DOHH2 (cell line): ENCODE results near the gene RPS29.
A peak's percentile ranks its signal among the peaks of the same experiment; 100 is the strongest.
"Not testable (repeated sequence)": the region's sequence is repeated elsewhere in the genome, so short reads cannot be mapped to it uniquely, and the experiment has no call there.

Source experiments
- H3F3A ChIP-seq: fragments of 200-600 bp; sonication (generic), shearing (Covaris generic); 2 replicates; pipeline ENCODE4 v1.6.0; 2016; ENCODE audit warnings: antibody characterized with exemption, mild to moderate bottlenecking; ENCODE audit not compliant: control insufficient read depth, insufficient read depth
- H3K27ac ChIP-seq: fragments of 200-600 bp; sonication (generic); 2 replicates; pipeline ENCODE4 v1.5.1; 2014; ENCODE audit warnings: low read depth, mild to moderate bottlenecking, low read length, moderate library complexity
- H3K27me3 ChIP-seq: fragments of 200-600 bp; sonication (generic); 2 replicates; pipeline ENCODE4 v1.6.1; 2014; ENCODE audit warnings: mild to moderate bottlenecking, low read length, mixed read lengths; ENCODE audit not compliant: control insufficient read depth
- H3K36me3 ChIP-seq: fragments of 200-600 bp; sonication (generic); 2 replicates; pipeline ENCODE4 v1.6.1; 2014; ENCODE audit warnings: mild to moderate bottlenecking, low read length, moderate library complexity, mixed read lengths; ENCODE audit not compliant: control insufficient read depth
- H3K4me1 ChIP-seq: fragments of 200-600 bp; sonication (generic); 2 replicates; pipeline ENCODE4 v1.6.1; 2014; ENCODE audit warnings: mild to moderate bottlenecking, low read length, mixed read lengths; ENCODE audit not compliant: control insufficient read depth
- H3K4me2 ChIP-seq: fragments of 200-600 bp; sonication (generic); 2 replicates; pipeline ENCODE4 v1.6.0; 2014; ENCODE audit warnings: mild to moderate bottlenecking, low read length, moderate library complexity
- H3K4me3 ChIP-seq: fragments of 200-600 bp; sonication (generic); 2 replicates; pipeline ENCODE4 v1.5.1; 2014; ENCODE audit warnings: mild to moderate bottlenecking, low read length, mixed read lengths
- H3K79me2 ChIP-seq: fragments of 200-600 bp; sonication (generic); 2 replicates; pipeline ENCODE4 v1.6.1; 2014; ENCODE audit warnings: mild to moderate bottlenecking, low read length, mixed read lengths; ENCODE audit not compliant: control insufficient read depth
- H3K9me2 ChIP-seq: fragments of 200-600 bp; sonication (generic); replicated peaks from 2 replicates; pipeline ENCODE4 v1.6.1; 2014; ENCODE audit warnings: mild to moderate bottlenecking, low read length, mixed read lengths; ENCODE audit not compliant: control insufficient read depth
- H3K9me3 ChIP-seq: fragments of 200-600 bp; sonication (generic); 2 replicates; pipeline ENCODE4 v1.6.1; 2014; ENCODE audit warnings: antibody characterized with exemption, low read length, mixed read lengths; ENCODE audit not compliant: control insufficient read depth, insufficient read depth
- H4K20me1 ChIP-seq: fragments of 200-600 bp; sonication (generic); 2 replicates; pipeline ENCODE4 v1.6.0; 2014; ENCODE audit warnings: low read depth, mild to moderate bottlenecking, antibody characterized with exemption, low read length, moderate library complexity; ENCODE audit not compliant: control insufficient read depth, insufficient read depth
- EZH2phosphoT487 ChIP-seq: fragments of 200-600 bp; sonication (generic); IDR thresholded peaks from 2 replicates; pipeline ENCODE4 v1.6.1; 2017; ENCODE audit warnings: borderline replicate concordance, mild to moderate bottlenecking, antibody characterized with exemption, low read length, moderate library complexity, mixed read lengths
- TF ChIP-seq, protein P1 (sequence below): fragments of 200-600 bp; sonication (generic); IDR thresholded peaks from one replicate; pipeline ENCODE4 v1.5.1; 2014; ENCODE audit warnings: antibody characterized with exemption, mild to moderate bottlenecking, low read depth, low read length; ENCODE audit not compliant: poor library complexity, severe bottlenecking

RPS29 gene

DNA sequence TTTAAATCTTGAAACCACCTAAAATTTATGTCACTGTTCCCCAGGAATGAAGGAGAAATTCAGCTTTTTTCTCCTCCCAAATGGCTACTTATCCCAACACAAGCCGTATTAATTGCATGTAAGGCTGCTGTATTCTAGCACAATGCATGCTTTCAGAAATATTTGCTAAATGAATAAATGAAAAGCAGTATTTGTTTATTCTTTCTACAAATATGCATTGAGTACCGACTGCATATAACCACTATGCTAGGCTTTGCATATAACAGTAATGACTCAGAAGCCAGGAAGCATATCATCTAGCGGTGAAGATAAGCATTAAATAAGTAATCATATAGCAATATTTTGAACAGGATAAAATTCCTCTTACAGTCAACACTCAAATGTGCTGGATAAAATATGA, 6.8 kb upstream of the RPS29 start:
- Histone ChIP-seq H3K4me3 (peak overlapping the region; percentile 53), H3K9me2 (no peaks in the 10 kb centered on the region), H3K4me1 (peaks cover 42% of the 10 kb centered on the region), H4K20me1 (no peaks in the 10 kb centered on the region), H3K79me2 (peaks cover 35% of the 10 kb centered on the region), H3K27ac (peak overlapping the region; percentile 88), H3K27me3 (no peaks in the 10 kb centered on the region), H3K9me3 (no peaks in the 10 kb centered on the region), H3K4me2 (peak overlapping the region; percentile 63), H3F3A (peaks cover 28% of the 10 kb centered on the region), H3K36me3 (peaks cover 3% of the 10 kb centered on the region)
- TF ChIP-seq, protein P1, sequence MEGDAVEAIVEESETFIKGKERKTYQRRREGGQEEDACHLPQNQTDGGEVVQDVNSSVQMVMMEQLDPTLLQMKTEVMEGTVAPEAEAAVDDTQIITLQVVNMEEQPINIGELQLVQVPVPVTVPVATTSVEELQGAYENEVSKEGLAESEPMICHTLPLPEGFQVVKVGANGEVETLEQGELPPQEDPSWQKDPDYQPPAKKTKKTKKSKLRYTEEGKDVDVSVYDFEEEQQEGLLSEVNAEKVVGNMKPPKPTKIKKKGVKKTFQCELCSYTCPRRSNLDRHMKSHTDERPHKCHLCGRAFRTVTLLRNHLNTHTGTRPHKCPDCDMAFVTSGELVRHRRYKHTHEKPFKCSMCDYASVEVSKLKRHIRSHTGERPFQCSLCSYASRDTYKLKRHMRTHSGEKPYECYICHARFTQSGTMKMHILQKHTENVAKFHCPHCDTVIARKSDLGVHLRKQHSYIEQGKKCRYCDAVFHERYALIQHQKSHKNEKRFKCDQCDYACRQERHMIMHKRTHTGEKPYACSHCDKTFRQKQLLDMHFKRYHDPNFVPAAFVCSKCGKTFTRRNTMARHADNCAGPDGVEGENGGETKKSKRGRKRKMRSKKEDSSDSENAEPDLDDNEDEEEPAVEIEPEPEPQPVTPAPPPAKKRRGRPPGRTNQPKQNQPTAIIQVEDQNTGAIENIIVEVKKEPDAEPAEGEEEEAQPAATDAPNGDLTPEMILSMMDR, result no peak
- TF ChIP-seq EZH2phosphoT487, result no peak

DNA sequence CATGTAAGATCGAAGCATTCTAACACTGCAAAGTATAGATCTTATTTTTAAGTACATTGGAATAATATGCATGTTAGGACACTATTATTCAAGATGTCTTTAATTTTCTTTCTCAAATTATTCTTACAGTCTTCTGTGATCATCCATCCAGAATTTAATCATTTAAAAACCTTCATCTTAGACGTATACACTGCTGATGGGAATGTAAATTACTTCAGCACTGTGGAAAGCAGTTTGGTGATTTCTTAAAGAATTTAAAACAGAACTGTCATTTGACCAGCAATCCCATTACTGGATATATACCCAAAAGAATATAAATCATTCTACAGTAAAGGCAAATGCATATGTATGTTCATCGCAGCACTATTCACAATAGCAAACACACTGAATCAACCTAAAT, 3.2 kb upstream of the RPS29 start:
- H3K9me2 ChIP-seq, result no peaks in the 10 kb centered on the region
- peaks cover 18% of the 10 kb centered on the region for H3K36me3 ChIP-seq
- peaks cover 30% of the 10 kb centered on the region for H3F3A ChIP-seq
- peaks cover 10% of the 10 kb centered on the region for H4K20me1 ChIP-seq
- no peak overlapping the region for H3K27ac ChIP-seq
- peaks cover 28% of the 10 kb centered on the region for H3K79me2 ChIP-seq
- no peaks in the 10 kb centered on the region for H3K9me3 ChIP-seq
- H3K4me3 ChIP-seq, result no peak overlapping the region
- H3K4me1 ChIP-seq, result peaks cover 34% of the 10 kb centered on the region
- TF ChIP-seq EZH2phosphoT487, result no peak
- TF ChIP-seq, protein P1, result no peak
- no peaks in the 10 kb centered on the region for H3K27me3 ChIP-seq
- no peak overlapping the region for H3K4me2 ChIP-seq

DNA sequence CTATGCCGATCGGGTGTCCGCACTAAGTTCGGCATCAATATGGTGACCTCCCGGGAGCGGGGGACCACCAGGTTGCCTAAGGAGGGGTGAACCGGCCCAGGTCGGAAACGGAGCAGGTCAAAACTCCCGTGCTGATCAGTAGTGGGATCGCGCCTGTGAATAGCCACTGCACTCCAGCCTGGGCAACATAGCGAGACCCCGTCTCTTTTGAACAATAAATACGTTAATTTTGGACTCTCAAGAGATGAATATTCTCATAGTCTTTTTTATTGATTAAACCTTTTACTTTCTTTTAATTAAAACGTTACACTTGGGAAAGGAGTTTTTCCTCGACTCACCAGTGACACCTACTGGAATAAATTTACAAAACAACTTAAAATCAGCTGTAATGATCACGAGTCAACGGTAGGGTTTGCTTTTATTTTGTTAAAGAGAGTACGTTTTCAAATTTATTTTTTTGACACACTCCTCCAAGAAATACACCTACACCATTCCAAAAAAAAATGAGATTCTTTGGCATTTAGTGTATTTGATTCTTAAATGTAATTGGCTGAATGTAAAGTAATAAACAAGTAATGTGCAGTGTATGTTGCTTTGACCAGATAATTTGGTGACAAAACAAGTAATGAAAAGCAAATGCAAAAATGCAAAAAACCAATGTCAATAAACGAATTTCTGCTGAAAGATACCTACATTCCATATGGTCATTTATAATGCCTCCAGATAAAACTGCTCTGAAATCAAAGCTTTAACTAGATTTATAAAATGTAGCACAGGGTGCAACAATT, 687 bp upstream of the RPS29 start:
- H3K4me3 ChIP-seq, result peak overlapping the region; percentile 79
- H3F3A ChIP-seq, result peaks cover 46% of the 10 kb centered on the region
- H3K79me2 ChIP-seq, result peaks cover 44% of the 10 kb centered on the region
- H3K9me2 ChIP-seq, result no peaks in the 10 kb centered on the region
- H3K27me3 ChIP-seq, result no peaks in the 10 kb centered on the region
- peak overlapping the region; percentile 49 for H3K4me2 ChIP-seq
- peaks cover 43% of the 10 kb centered on the region for H3K36me3 ChIP-seq
- H4K20me1 ChIP-seq, result peaks cover 30% of the 10 kb centered on the region
- H3K4me1 ChIP-seq, result peaks cover 35% of the 10 kb centered on the region
- H3K9me3 ChIP-seq, result no peaks in the 10 kb centered on the region
- TF ChIP-seq EZH2phosphoT487, result no peak
- TF ChIP-seq, protein P1, result peak; percentile 92
- peak overlapping the region; percentile 69 for H3K27ac ChIP-seq

DNA sequence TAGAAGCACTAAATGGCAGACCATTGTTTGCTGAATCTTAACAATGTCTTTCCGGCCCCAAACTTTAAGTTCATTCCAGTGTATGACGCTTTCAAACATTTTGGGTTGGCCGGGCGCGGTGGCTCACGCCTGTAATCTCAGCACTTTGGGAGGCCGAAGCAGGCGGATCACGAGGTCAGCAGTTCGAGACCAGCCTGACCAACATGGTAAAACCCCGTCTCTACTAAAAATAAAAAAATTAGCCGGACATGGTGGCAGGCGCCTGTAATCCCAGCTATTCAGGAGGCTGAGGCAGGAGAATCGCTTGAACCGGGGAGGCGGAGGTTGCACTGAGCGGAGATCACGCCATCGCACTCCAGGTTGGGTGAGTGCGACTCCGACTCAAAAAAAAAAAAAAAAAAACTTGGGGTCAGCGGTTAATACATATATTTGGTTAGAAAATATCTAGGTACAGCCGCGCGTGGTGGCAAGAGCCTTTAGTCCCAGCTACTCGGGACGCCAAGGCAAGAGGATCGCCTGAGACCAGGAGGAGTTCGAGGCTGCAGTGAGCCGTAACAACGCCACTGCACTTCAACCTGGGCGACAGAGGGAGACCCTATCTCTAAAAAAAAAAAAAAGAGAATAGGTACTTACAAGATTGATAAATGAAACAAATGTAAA, 1.1 kb downstream of the RPS29 start:
- Histone ChIP-seq H3K36me3 (peaks cover 56% of the 10 kb centered on the region), H3K4me3 (peak overlapping the region; percentile 79), H3F3A (peaks cover 53% of the 10 kb centered on the region), H3K4me2 (peak overlapping the region; percentile 49), H3K27ac (peak overlapping the region; percentile 69), H3K4me1 (peaks cover 35% of the 10 kb centered on the region), H3K79me2 (peaks cover 61% of the 10 kb centered on the region), H4K20me1 (peaks cover 30% of the 10 kb centered on the region)
- not testable (repeated sequence) for H3K9me2 ChIP-seq, H3K9me3 ChIP-seq, H3K27me3 ChIP-seq
